Uterus (tissue), 2 donors: ENCODE results near the gene ADCY2.

Source experiments
- CTCF ChIP-seq, 4 experiments: fragments of 200-600 bp in 2 of 4; fragments of 450-650 bp in 2 of 4; sonication (generic) in 2 of 4; IDR thresholded peaks; one replicate each; pipeline ENCODE4 v1.5.1; 2016 to 2019; ENCODE audit warnings: antibody characterized with exemption in 4 of 4, mild to moderate bottlenecking in 2 of 4, moderate library complexity in 1 of 4
- POLR2A ChIP-seq, 2 donors: fragments of 450-650 bp; IDR thresholded peaks; one replicate each; pipeline ENCODE4 v1.6.1; 2016; ENCODE audit warnings: antibody characterized with exemption in 2 of 2, mild to moderate bottlenecking in 1 of 2, moderate library complexity in 1 of 2

DNA sequence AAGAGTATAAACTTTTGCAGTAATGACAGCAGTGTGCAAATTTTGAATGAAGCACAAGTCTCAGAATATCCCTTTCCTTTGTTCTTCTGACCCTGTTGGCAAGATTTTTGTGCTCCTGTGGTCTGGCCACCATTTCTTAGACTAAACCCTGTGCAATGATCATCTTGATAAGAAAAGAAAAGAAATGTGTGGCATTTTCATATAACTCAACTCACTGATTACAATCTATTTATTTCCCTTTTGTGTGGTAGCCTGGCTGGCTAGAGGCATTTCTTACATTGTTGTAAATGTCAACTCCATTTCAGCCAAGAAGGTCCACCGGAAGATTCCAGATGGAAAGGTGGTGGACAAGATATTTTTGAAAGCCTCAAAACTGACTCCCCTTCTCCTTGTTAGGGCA lies 41.9 kb downstream of the ADCY2 start:
- TF ChIP-seq CTCF (IDR thresholded peaks at IDR 0.05) (no peak), POLR2A (IDR thresholded peaks at IDR 0.05) (no peak)
